Germinal center (tissue), 1 donor: ENCODE data around the gene NPTXR.
"Not testable (repeated sequence)": the region's sequence is repeated elsewhere in the genome, so short reads cannot be mapped to it uniquely, and the experiment has no call there.

Experiments used
- DNase-seq: peaks from one replicate; pipeline ENCODE4 v3.0.0; 2012; ENCODE audit warnings: mixed read lengths, low spot score

NPTXR gene

GRCh38 chr22:38830845-38831108 lies 13.1 kb downstream of the NPTXR start:
- no peak for DNase-seq

- no peak for DNase-seq
Measured at GRCh38 chr22:38830026-38830844, 13.6 kb downstream of the NPTXR start.

DNA sequence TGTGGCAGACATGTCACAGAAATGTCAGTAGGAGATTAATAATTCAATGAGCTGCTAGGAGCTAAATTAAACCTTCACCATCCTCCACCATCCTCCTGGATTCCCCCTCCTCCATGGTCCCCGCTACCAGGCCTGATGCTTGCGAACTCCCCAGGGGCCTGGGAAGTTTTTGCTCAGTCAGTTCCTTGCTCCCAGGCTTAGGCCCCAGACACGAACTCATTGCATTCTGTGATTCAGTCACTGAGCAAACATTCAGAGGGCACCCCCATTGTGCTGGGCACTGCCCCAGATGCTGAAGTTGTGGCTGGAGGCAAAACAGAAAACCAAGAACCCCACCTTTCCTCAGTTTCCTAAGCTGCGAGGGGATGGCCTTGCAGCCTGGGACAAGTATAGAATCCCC lies 14.3 kb downstream of the NPTXR start:
- DNase-seq, result no peak

DNA sequence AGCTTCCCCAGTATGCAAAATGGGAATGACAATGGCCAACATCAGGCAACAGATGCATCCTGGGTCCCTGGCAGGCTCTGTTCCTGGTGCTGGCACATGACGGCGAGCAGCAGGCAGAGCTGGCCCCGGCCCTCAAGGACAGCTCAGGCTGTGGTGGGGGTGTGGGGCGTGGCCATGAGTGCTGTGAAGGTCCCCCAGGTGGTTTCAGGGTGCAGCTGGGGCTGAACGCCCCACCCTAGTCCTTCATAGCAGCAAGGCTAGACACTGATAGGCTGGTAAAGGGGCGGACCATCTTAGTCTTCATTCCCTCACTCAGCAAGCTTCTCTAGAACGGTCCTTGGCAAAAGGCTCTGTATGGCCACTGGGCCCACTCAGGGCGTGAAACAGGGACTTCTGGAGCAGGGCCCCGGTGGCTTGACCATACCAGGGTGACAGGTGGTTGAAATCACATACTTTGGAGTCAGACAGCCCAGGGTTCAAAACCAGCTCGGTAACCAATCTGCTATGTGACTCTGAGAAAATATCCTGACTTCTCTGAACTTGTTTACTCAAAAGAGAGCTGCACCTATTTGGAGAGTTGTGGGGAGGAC lies 15.1 kb downstream of the NPTXR start:
- no peak for DNase-seq

GRCh38 chr22:38828191-38828590 lies 15.6 kb downstream of the NPTXR start:
- DNase-seq, result no peak

DNA sequence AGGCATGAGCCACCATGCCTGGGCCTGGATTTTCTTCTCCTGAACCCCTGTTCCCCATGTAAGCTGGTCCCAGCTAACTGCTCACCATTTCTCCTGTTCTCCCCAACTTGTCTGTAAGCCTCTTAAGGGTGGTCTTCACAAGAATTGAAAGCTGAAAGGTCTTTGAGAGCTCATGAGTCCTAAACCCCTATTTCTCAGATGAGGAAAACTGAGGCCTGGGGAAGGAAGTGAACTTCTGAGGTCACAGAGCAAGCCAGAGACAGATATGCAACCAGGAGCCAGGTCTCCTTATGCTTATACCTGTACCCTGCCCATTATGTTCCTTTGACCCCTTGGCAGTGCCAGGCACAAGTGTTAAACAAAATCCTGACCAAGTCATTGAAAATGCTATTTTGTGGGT lies 16.3 kb downstream of the NPTXR start:
- no peak for DNase-seq

- no peak for DNase-seq
Measured at GRCh38 chr22:38826801-38827200, 17.0 kb downstream of the NPTXR start.

DNA sequence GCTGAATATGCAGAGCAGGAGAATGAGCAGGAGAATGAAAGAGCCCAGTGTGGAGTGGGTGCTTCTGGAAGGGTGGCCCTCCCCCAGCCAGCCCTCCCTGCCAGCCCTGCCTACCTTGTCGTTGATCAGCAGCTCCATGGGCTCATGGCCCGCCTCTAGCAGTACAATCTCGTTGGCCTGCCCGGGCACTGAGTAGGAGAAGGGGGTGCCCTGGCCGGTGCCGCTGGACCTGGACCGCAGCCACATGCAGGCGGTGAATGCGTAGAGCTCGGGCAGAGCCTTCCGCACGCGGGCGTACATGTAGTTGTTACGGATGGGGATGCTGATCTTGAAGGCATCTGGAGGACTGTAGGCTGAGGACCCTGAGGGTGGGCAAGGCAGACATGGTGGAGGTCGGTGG lies 17.4 kb downstream of the NPTXR start:
- DNase-seq, result no peak

DNA sequence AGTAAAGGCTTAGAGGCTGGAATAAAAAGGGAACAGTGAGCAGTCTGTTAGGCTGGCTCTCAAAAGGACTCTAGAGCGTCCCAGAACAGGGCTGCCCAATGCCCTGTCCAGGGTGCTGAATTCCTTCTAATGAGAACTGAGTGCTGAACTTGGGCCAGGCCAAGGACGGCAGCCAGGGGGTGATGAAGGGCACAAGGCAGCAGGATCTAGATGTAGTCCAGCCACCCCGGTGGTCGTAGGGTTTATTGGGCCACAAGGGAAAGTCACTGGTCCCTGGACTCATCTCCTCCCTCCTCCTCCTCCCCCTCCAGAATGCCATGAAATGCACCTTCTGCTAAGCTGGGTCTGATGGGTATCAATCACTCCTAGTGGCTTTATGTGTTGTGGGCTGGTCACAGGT lies 19.2 kb downstream of the NPTXR start:
- peak; percentile 55 for DNase-seq

GRCh38 chr22:38823637-38824036 lies 20.2 kb downstream of the NPTXR start:
- no peak for DNase-seq

GRCh38 chr22:38823076-38823475 lies 20.8 kb downstream of the NPTXR start:
- no peak for DNase-seq

DNA sequence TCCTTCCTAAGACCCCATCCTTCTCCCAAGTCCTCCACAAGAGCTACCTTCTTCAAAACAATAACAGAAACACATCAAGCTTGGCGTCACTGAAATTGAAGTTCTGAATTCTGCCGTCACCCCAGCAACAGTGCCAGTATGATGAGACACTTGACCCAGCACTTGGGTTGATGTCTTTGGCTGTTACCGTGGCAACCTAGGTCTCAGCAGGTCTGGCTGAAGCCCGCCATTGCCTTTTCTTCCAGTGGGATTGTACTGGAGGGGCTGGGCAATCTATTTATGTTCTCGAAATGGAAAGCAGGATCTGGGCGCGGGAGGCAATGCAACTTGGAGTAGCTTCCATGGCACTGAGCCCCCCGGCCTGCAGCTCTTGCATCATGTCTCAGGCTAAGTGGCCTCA lies 23.8 kb downstream of the NPTXR start:
- DNase-seq, result no peak

DNA sequence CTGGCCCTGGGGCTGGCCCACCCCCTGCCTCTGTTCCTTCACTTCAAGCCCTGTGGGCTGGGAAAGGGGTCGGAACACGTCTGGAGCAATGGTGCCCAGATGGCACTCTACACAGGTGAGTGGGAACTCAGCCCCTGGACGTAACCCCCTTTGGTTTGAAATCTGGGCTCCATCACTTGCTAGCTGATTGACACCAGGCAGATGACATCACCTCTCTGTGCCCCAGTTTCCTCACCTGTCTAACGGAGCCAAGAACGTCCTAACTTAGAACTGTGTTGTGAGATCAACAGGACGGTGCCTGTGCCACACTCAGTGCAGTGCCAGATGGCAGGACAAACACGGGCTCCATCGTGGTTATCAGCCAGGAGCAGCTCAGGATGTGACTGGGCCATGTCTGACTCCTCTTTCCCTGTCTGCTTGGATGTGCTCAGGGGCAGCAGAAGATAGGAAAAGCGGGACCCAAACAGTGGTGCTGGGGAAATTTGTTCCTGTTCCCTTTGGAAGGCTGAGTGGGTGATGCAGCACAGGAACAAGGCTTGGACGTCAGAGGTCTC lies 24.4 kb downstream of the NPTXR start:
- no peak for DNase-seq

- DNase-seq, result no peak
Measured at GRCh38 chr22:38817196-38817595, 26.6 kb downstream of the NPTXR start.

- no peak for DNase-seq
Measured at GRCh38 chr22:38815842-38816241, 28.0 kb downstream of the NPTXR start.

- no peak for DNase-seq
Measured at GRCh38 chr22:38811241-38811640, 32.6 kb downstream of the NPTXR start.

DNA sequence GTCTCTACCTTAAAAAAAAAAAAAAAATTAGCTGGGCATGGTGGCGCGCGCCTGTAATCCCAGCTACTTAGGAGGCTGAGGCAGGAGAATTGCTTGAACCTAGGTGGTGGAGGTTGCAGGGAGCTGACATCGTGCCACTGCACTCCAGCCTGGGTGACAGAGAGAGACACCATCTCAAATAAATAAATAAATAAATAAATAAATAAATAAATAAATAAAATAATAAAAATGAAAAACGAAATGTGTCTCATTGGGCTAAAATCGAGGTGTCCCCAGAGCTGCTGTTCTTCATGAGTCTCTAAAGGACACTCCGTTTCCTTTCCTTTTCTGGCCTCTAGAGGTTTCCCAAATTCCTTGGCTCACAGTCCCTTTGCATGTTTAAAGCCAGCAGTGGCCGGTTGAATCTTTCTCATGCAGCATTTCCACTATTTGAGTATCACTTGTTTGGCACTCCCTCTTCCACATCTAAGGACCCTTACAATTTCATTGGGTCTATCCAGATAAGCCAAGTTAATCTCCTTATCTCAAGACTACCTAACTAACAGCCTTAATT lies 38.7 kb downstream of the NPTXR start:
- not testable (repeated sequence) for DNase-seq

GRCh38 chr22:38802671-38803121 lies 41.1 kb downstream of the NPTXR start:
- DNase-seq, result no peak

GRCh38 chr22:38799265-38800002 lies 44.4 kb downstream of the NPTXR start:
- DNase-seq, result no peak

DNA sequence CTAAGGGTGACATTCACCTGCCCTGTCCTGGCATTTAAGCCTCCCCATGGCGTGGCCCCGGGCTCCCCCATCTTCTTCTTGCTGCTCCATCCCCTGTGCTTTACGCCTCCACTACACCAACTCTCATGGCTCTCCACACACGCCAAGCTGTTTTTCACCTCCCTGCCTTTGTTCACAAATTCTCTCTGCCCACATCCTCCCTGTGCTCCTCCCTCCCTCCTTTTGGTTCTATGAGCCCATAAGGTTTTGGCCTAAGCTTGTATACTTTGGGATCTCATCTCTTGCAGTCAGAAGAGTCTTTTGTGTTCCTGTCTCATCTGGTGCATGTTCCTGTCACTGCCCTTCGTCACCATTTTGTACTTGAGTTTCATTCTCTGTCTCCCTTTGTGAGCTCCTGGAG lies 45.3 kb downstream of the NPTXR start:
- DNase-seq, result no peak

DNA sequence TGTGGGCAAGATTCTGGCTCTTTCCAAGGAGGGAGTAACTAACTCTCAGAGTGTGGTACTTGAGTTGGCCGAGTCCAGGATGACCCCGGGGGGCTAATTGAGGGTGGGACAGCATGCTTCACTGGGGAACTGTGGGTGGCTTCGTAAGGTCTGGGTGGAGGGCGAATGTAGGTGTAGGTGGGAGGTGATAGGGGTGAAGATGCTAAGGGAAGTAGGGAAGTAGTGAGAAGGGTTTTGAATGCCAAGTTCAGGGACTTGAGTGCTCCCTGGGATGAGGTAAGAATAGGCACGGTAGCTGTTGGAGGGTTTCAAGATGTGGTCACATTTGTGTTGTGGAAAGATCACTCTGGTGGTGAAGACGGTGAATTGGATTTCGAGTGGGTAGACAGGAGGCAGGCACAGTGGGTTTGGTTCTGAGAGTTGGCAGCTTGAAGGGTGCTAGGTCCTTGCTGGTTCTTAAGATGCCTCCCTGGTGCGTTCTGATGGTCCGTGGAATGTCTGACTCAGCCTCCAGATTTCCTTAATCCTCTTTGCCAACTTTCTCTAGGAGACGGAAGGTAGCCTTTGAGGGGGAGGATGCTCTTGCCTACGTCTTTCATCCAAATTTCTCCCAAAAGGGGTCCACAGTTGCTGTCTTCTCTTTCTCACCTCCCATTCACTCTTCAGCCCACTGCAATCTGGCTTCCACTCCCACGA lies 47.4 kb downstream of the NPTXR start:
- DNase-seq, result no peak

DNA sequence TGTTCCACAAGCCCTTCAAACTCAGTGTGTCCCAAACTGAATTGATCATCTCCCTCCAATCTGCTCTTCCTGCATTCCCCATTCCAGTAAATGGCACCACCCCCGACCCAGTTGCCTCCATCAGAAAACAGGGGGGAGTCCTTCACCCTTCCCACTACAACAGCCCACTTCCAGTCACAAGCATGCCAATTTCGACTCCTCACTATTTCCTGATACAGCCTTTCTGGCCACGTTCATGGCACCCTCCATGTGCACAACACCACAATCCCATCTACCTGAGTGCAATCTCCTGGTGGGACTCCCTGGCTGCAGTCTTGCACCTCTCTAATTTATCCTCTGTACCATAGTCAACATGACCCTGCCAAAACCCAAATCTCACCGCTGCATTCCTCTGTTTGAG lies 48.3 kb downstream of the NPTXR start:
- no peak for DNase-seq
